SK-N-SH (cell line): Measurements from ENCODE around the gene RNF157. TPM values are rescaled to one million over a fixed set of nuclear protein-coding genes. Genes with fewer than 3 reads are reported as not detected.

Experiments used
- CTCF ChIA-PET: fragments of 300-600, 350-600 bp; formaldehyde crosslinking; extraction: SDS; loops from one replicate; lab custom pipeline; 2021; lab: Yijun Ruan, JAX
- POLR2A ChIA-PET: fragments of 350-600 bp; sonication (Branson Sonifier 250); formaldehyde crosslinking; extraction: SDS; loops from one replicate; lab custom pipeline; 2020; ENCODE audit warnings: antibody characterized with exemption, inconsistent platforms; lab: Yijun Ruan, JAX
- DNase-seq: peaks from one replicate; pipeline ENCODE4 v3.0.0; 2012
- H2AFZ ChIP-seq: fragments of 200-600 bp; sonication (generic); 2 replicates; pipeline ENCODE4 v1.8.1; 2016; ENCODE audit warnings: antibody characterized with exemption, mild to moderate bottlenecking, low read depth
- H3F3A ChIP-seq: fragments of 200-600 bp; sonication (generic); replicated peaks from 2 replicates; pipeline ENCODE3; 2016; ENCODE audit warnings: antibody characterized with exemption, mild to moderate bottlenecking; ENCODE audit not compliant: insufficient read depth
- H3K27ac ChIP-seq, 2 experiments: fragments of 200-500 bp in 1 of 2; fragments of 200-600 bp in 1 of 2; sonication (Bioruptor generic) in 1 of 2; sonication (generic), shearing (Covaris generic) in 1 of 2; 2 replicates each; pipeline versions ENCODE4 v1.5.1 to v1.6.1; 2014 to 2016; ENCODE audit warnings: low read depth in 2 of 2, inconsistent platforms in 1 of 2, low read length in 1 of 2, mild to moderate bottlenecking in 1 of 2, mixed read lengths in 1 of 2
- H3K27me3 ChIP-seq: fragments of 200-600 bp; sonication (generic), shearing (Covaris generic); 2 replicates; pipeline ENCODE4 v1.6.1; 2016; ENCODE audit warnings: mixed run types; ENCODE audit not compliant: insufficient read depth
- H3K36me3 ChIP-seq, 2 experiments: fragments of 200-500 bp in 1 of 2; fragments of 200-600 bp in 1 of 2; sonication (Bioruptor generic) in 1 of 2; sonication (generic) in 1 of 2; replicated peaks in 1 of 2; 2 replicates each; pipeline versions ENCODE3 to v1.5.1; 2014 to 2016; ENCODE audit warnings: low read length in 1 of 2, mild to moderate bottlenecking in 1 of 2; ENCODE audit not compliant: insufficient read depth in 2 of 2, control insufficient read depth in 1 of 2
- H3K4me1 ChIP-seq, 2 experiments: fragments of 200-500 bp in 1 of 2; fragments of 200-600 bp in 1 of 2; sonication (Bioruptor generic) in 1 of 2; sonication (generic), shearing (Covaris generic) in 1 of 2; 2 replicates each; pipeline versions ENCODE4 v1.5.1 to v1.6.1; 2014 to 2016; ENCODE audit warnings: low read depth in 1 of 2, low read length in 1 of 2, mixed run types in 1 of 2; ENCODE audit not compliant: insufficient read depth in 2 of 2, control insufficient read depth in 1 of 2
- H3K4me2 ChIP-seq: fragments of 200-600 bp; sonication (generic), shearing (Covaris generic); 2 replicates; pipeline ENCODE4 v1.6.1; 2017; ENCODE audit warnings: mixed run types
- H3K4me3 ChIP-seq, 2 experiments: fragments of 200-500 bp in 1 of 2; fragments of 200-600 bp in 1 of 2; sonication (Bioruptor generic) in 1 of 2; sonication (generic), shearing (Covaris generic) in 1 of 2; 2 replicates each; pipeline versions ENCODE4 v1.5.1 to v1.8.1; 2014 to 2016; ENCODE audit warnings: low read depth in 2 of 2, inconsistent platforms in 1 of 2, low read length in 1 of 2, mild to moderate bottlenecking in 1 of 2, mixed read lengths in 1 of 2, moderate library complexity in 1 of 2
- H3K79me2 ChIP-seq: fragments of 200-600 bp; sonication (generic); 2 replicates; pipeline ENCODE4 v1.8.1; 2017; ENCODE audit warnings: mild to moderate bottlenecking; ENCODE audit not compliant: insufficient read depth
- H3K9ac ChIP-seq: fragments of 200-600 bp; sonication (generic); 2 replicates; pipeline ENCODE4 v1.6.1; 2017; ENCODE audit warnings: mixed run types
- H3K9me2 ChIP-seq: fragments of 200-600 bp; sonication (generic); 2 replicates; pipeline ENCODE4 v1.6.1; 2017; ENCODE audit warnings: mixed run types
- H3K9me3 ChIP-seq: fragments of 200-600 bp; sonication (generic); 2 replicates; pipeline ENCODE4 v1.6.1; 2017; ENCODE audit warnings: mixed run types, mild to moderate bottlenecking, moderate library complexity
- H4K20me1 ChIP-seq: fragments of 200-600 bp; sonication (generic); 2 replicates; pipeline ENCODE4 v1.6.1; 2017; ENCODE audit warnings: mild to moderate bottlenecking, mixed run types; ENCODE audit not compliant: insufficient read depth
- CHD2 ChIP-seq: fragments of 150-350 bp; IDR thresholded peaks from 2 replicates; pipeline ENCODE4 v1.6.1; 2018; ENCODE audit warnings: low read length; ENCODE audit not compliant: partially characterized antibody
- FOSL2 ChIP-seq: IDR thresholded peaks from 2 replicates; pipeline ENCODE4 v1.4.0; 2012; ENCODE audit warnings: low read depth, mild to moderate bottlenecking, moderate library complexity, borderline replicate concordance
- GABPA ChIP-seq: IDR thresholded peaks from 2 replicates; pipeline ENCODE4 v1.4.0; 2012; ENCODE audit warnings: low read depth, mild to moderate bottlenecking
- JUND ChIP-seq: IDR thresholded peaks from 2 replicates; pipeline ENCODE4 v1.4.0; 2012
- MEF2A ChIP-seq: IDR thresholded peaks from 2 replicates; pipeline ENCODE4 v1.4.0; 2012; ENCODE audit warnings: low read depth, borderline replicate concordance
- MXI1 ChIP-seq: IDR thresholded peaks from 2 replicates; pipeline ENCODE4 v1.6.1; 2012; ENCODE audit warnings: mild to moderate bottlenecking, low read depth, low read length, improper control_type of control experiment
- NFIC ChIP-seq: IDR thresholded peaks from 2 replicates; pipeline ENCODE4 v1.4.0; 2012; ENCODE audit warnings: borderline replicate concordance
- PBX3 ChIP-seq: IDR thresholded peaks from 2 replicates; pipeline ENCODE4; 2012
- POLR2AphosphoS5 ChIP-seq: IDR thresholded peaks from 2 replicates; pipeline ENCODE4 v1.6.1; 2012; ENCODE audit warnings: low read depth, low read length
- RAD21 ChIP-seq: IDR thresholded peaks from 2 replicates; pipeline ENCODE4 v1.6.1; 2012; ENCODE audit warnings: mild to moderate bottlenecking, low read length
- REST ChIP-seq: IDR thresholded peaks from 2 replicates; pipeline ENCODE4 v1.6.1; 2012; ENCODE audit warnings: mild to moderate bottlenecking, low read depth, low read length, moderate library complexity
- TCF12 ChIP-seq: IDR thresholded peaks from 2 replicates; pipeline ENCODE4 v1.4.0; 2012
- USF2 ChIP-seq: fragments of 150-350 bp; IDR thresholded peaks from 2 replicates; pipeline ENCODE4 v1.6.1; 2017; ENCODE audit warnings: antibody characterized with exemption, low read length, low read depth, borderline replicate concordance
- YY1 ChIP-seq: IDR thresholded peaks from 2 replicates; pipeline ENCODE4 v1.4.0; 2012; ENCODE audit warnings: low read depth, mild to moderate bottlenecking
- WGBS: methylation state at CpG from one replicate; pipeline ENCODE4 v1.1.6; 2017; ENCODE audit warnings: low lambda C conversion rate; 5-methylcytosine and 5-hydroxymethylcytosine counted together
- polyA plus RNA-seq, 3 experiments: library from polyadenylated mRNA; depleted of rRNA; stranded (reverse); fragments of >200 nt; gene quantifications; 2 replicates each; pipeline ENCODE4 v1.2.3, GENCODE V29; 2012
- TF ChIP-seq, protein P1 (sequence below): fragments of 200-600 bp; sonication (generic); IDR thresholded peaks from 2 replicates; pipeline ENCODE4 v1.6.1; 2017; ENCODE audit warnings: antibody characterized with exemption, mild to moderate bottlenecking, moderate library complexity

RNF157 gene
- polyA plus RNA-seq, 1 of the 3 experiments (the other 2 are of a cell fraction), result 5.2 TPM

GRCh38 chr17:76255801-76256429 is 15.6 kb upstream of the RNF157 start (continued):
- TF ChIP-seq RAD21, result no peak

GRCh38 chr17:76254275-76254674 is 14.0 kb upstream of the RNF157 start:
- Histone ChIP-seq H3K9me3 (no peaks in the 10 kb centered on the region), H3K4me3 (no peak overlapping the region), H3K36me3 (no peaks in the 10 kb centered on the region), H3F3A (no peaks in the 10 kb centered on the region), H4K20me1 (no peaks in the 10 kb centered on the region), H3K4me2 (no peak overlapping the region), H3K79me2 (no peaks in the 10 kb centered on the region), H3K9me2 (no peaks in the 10 kb centered on the region), H2AFZ (no peak overlapping the region), H3K27me3 (no peaks in the 10 kb centered on the region), H3K9ac (no peak overlapping the region), H3K4me1 (no peaks in the 10 kb centered on the region; a peak in 1 of 4 replicates), H3K27ac (no peak overlapping the region)
- DNase-seq, result no peak
- CTCF ChIA-PET, result interaction anchor here (0.8 to 4.4 kb wide), 5 partner anchors 9 to 26 kb away, joined by 3 to 21 read pairs (median 4); partner anchors contain the start of gene RNF157
- POLR2A ChIA-PET, result no interaction called here
- 77% methylated on average over 5 of the region's 5 CpGs for whole genome bisulfite sequencing
- no peak for TF ChIP-seq YY1
- TF ChIP-seq POLR2AphosphoS5, result no peak

GRCh38 chr17:76253841-76254240 is 13.5 kb upstream of the RNF157 start:
- Histone ChIP-seq H3K27ac (no peak overlapping the region), H3K4me2 (no peak overlapping the region), H3K27me3 (no peaks in the 10 kb centered on the region), H3K4me1 (no peaks in the 10 kb centered on the region; a peak in 1 of 4 replicates), H3K9me2 (no peaks in the 10 kb centered on the region), H2AFZ (no peak overlapping the region), H3K79me2 (no peaks in the 10 kb centered on the region), H3K9me3 (no peaks in the 10 kb centered on the region), H3K9ac (no peak overlapping the region), H3K4me3 (no peak overlapping the region), H3F3A (no peaks in the 10 kb centered on the region), H3K36me3 (no peaks in the 10 kb centered on the region), H4K20me1 (no peaks in the 10 kb centered on the region)
- no peak for DNase-seq
- ChIA-PET POLR2A (no interaction called here), CTCF (interaction anchor here (0.8 to 4.4 kb wide), 3 partner anchors 8 to 26 kb away, joined by 3 to 21 read pairs (median 3); no protein-coding TSS in a partner anchor)
- TF ChIP-seq GABPA, result no peak
- no peak for TF ChIP-seq REST
- TF ChIP-seq NFIC, result no peak
- no peak for TF ChIP-seq FOSL2
- no peak for TF ChIP-seq MXI1
- TF ChIP-seq CHD2, result no peak
- no peak for TF ChIP-seq USF2
- TF ChIP-seq JUND, result no peak
- no peak for TF ChIP-seq TCF12
- TF ChIP-seq, protein P1, sequence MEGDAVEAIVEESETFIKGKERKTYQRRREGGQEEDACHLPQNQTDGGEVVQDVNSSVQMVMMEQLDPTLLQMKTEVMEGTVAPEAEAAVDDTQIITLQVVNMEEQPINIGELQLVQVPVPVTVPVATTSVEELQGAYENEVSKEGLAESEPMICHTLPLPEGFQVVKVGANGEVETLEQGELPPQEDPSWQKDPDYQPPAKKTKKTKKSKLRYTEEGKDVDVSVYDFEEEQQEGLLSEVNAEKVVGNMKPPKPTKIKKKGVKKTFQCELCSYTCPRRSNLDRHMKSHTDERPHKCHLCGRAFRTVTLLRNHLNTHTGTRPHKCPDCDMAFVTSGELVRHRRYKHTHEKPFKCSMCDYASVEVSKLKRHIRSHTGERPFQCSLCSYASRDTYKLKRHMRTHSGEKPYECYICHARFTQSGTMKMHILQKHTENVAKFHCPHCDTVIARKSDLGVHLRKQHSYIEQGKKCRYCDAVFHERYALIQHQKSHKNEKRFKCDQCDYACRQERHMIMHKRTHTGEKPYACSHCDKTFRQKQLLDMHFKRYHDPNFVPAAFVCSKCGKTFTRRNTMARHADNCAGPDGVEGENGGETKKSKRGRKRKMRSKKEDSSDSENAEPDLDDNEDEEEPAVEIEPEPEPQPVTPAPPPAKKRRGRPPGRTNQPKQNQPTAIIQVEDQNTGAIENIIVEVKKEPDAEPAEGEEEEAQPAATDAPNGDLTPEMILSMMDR, result no peak
- no peak for TF ChIP-seq PBX3
- TF ChIP-seq MEF2A, result no peak
- 90% methylated on average over 7 of the region's 7 CpGs for WGBS
